Fibroblast of mammary gland (primary cell): Measurements from ENCODE around the gene PTGER4.
"Not testable (repeated sequence)": the region's sequence is repeated elsewhere in the genome, so short reads cannot be mapped to it uniquely, and the experiment has no call there.

ENCODE experiments used
- DNase-seq: peaks from one replicate; pipeline ENCODE4 v3.0.0-alpha.2; 2010; ENCODE audit warnings: low read depth
- H3K4me3 ChIP-seq: 2 replicates; pipeline ENCODE4 v1.5.1; 2011; ENCODE audit warnings: low read depth, mild to moderate bottlenecking, low read length, moderate library complexity; ENCODE audit not compliant: control insufficient read depth
- CTCF ChIP-seq: conservative IDR thresholded peaks from 2 replicates; pipeline ENCODE4 v1.5.1; 2011; ENCODE audit warnings: low read depth, low read length, inconsistent platforms; ENCODE audit not compliant: control insufficient read depth, insufficient read depth

PTGER4 gene

GRCh38 chr5:40655138-40655537, 24.6 kb upstream of the PTGER4 start:
- no peak overlapping the region for H3K4me3 ChIP-seq
- no peak for DNase-seq
- TF ChIP-seq CTCF = no peak

- not testable (repeated sequence) for H3K4me3 ChIP-seq, DNase-seq
These were observed 23.6 kb upstream of the PTGER4 start for GRCh38 chr5:40656091-40656490.

- H3K4me3 ChIP-seq = no peak overlapping the region
- DNase-seq = no peak
- no peak for TF ChIP-seq CTCF
These were observed 22.9 kb upstream of the PTGER4 start for GRCh38 chr5:40656766-40657165.

- no peak for DNase-seq
- TF ChIP-seq CTCF = no peak
- H3K4me3 ChIP-seq = no peak overlapping the region
These were observed 19.0 kb upstream of the PTGER4 start for GRCh38 chr5:40660751-40661150.

- TF ChIP-seq CTCF = no peak
- no peak for DNase-seq
- no peak overlapping the region for H3K4me3 ChIP-seq
These were observed 13.9 kb upstream of the PTGER4 start for GRCh38 chr5:40665635-40666298.

GRCh38 chr5:40666657-40667056, 13.1 kb upstream of the PTGER4 start:
- TF ChIP-seq CTCF = no peak
- H3K4me3 ChIP-seq = no peak overlapping the region
- DNase-seq = no peak

- no peak overlapping the region for H3K4me3 ChIP-seq
- TF ChIP-seq CTCF = no peak
- no peak for DNase-seq
These were observed 12.5 kb upstream of the PTGER4 start for GRCh38 chr5:40667161-40667663.
